DMS114 treated with DMSO at 0.1 percent for 48 hours (cell line): ENCODE results near the gene OR11H6.
"Not testable (repeated sequence)": the region's sequence is repeated elsewhere in the genome, so short reads cannot be mapped to it uniquely, and the experiment has no call there.

ENCODE experiments used
- DNase-seq: peaks from one replicate; lab custom pipeline; 2025; ENCODE audit not compliant: unreplicated experiment; lab: John Stamatoyannopoulos, UW

The OR11H6 gene

GRCh38 chr14:20247646-20248246, 24.2 kb downstream of the OR11H6 start:
- DNase-seq: no peak

GRCh38 chr14:20262642-20263128, 39.2 kb downstream of the OR11H6 start:
- DNase-seq: no peak

- not testable (repeated sequence) for DNase-seq
Observed at GRCh38 chr14:20264361-20264760, 40.9 kb downstream of the OR11H6 start.

- no peak for DNase-seq
Observed at GRCh38 chr14:20274062-20274461, 50.6 kb downstream of the OR11H6 start.
